Brain microvascular endothelial cell (primary cell): ENCODE results near the gene STXBP3.

Experiments
- DNase-seq: peaks from one replicate; pipeline ENCODE4 v3.0.0-alpha.2; 2020
- H3K27ac ChIP-seq: fragments of 250-450 bp; sonication (Bioruptor Pico); 2 replicates; pipeline ENCODE4 v1.5.1; 2020; ENCODE audit warnings: mild to moderate bottlenecking, moderate library complexity
- H3K27me3 ChIP-seq: fragments of 250-450 bp; sonication (Bioruptor Pico); replicated peaks from 2 replicates; pipeline ENCODE4 v1.5.1; 2020; ENCODE audit warnings: mild to moderate bottlenecking
- H3K36me3 ChIP-seq: fragments of 250-450 bp; sonication (Bioruptor Pico); replicated peaks from 2 replicates; pipeline ENCODE4 v1.5.1; 2020; ENCODE audit warnings: mild to moderate bottlenecking
- H3K4me3 ChIP-seq: 2 replicates; pipeline ENCODE4 v1.5.1; 2011; ENCODE audit warnings: low read depth, mild to moderate bottlenecking, control low read depth, low read length, moderate library complexity
- in situ Hi-C: cut with HindIII; loops from 2 replicates; pipeline ENCODE4 v1.10.0; 2017; ENCODE audit warnings: low sequenced_read_pairs, low pct_ligation_motif_present
- TF ChIP-seq, protein P1 (sequence below): IDR thresholded peaks from 2 replicates; pipeline ENCODE4 v1.5.1; 2011; ENCODE audit warnings: low read depth, mild to moderate bottlenecking, moderate library complexity, low read length, control low read depth, inconsistent platforms; ENCODE audit errors: missing control alignments

STXBP3 gene

DNA sequence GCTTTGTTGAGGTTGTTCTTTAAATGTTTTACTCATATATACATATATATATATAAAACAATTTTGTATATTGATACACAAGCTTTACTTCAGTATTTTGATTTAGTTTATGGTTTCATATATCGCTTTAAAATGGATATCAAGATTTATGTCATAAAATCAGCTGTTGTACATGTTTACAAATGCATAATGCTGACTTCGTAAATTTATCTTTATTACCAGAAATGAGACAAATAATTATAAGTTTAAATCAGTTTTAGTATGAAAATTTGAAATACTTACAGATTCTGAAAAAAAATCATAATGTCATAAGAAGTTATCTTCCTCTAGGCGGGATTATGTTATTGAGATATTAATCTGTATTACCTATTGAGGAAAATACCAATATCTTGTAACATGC lies 6.9 kb downstream of the STXBP3 start:
- no peaks in the 10 kb centered on the region for H3K27me3 ChIP-seq
- no peak for DNase-seq
- TF ChIP-seq, protein P1, sequence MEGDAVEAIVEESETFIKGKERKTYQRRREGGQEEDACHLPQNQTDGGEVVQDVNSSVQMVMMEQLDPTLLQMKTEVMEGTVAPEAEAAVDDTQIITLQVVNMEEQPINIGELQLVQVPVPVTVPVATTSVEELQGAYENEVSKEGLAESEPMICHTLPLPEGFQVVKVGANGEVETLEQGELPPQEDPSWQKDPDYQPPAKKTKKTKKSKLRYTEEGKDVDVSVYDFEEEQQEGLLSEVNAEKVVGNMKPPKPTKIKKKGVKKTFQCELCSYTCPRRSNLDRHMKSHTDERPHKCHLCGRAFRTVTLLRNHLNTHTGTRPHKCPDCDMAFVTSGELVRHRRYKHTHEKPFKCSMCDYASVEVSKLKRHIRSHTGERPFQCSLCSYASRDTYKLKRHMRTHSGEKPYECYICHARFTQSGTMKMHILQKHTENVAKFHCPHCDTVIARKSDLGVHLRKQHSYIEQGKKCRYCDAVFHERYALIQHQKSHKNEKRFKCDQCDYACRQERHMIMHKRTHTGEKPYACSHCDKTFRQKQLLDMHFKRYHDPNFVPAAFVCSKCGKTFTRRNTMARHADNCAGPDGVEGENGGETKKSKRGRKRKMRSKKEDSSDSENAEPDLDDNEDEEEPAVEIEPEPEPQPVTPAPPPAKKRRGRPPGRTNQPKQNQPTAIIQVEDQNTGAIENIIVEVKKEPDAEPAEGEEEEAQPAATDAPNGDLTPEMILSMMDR, result no peak
- peaks cover 16% of the 10 kb centered on the region for H3K36me3 ChIP-seq
- in situ Hi-C loops, result no loop called here
- no peak overlapping the region for H3K27ac ChIP-seq
- H3K4me3 ChIP-seq, result no peak overlapping the region

DNA sequence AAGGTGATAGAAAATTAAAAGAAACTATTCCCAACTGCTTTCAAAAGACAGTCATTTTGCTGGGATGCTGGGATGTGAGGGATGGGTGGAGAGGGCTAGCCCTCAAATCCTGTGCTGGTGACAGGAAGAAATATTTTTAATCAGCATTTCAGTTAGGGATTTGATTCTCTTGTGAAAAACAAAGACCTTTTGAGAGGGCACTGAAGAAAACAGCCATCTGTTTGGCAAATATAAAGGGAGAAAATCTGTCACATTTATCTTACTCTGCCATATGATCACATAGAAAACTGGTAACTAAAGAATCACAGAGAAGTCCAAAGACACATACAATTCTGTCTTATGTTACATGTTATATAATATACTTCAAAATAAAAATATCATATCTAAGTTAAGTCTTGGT lies 12.3 kb downstream of the STXBP3 start:
- peaks cover 27% of the 10 kb centered on the region for H3K36me3 ChIP-seq

DNA sequence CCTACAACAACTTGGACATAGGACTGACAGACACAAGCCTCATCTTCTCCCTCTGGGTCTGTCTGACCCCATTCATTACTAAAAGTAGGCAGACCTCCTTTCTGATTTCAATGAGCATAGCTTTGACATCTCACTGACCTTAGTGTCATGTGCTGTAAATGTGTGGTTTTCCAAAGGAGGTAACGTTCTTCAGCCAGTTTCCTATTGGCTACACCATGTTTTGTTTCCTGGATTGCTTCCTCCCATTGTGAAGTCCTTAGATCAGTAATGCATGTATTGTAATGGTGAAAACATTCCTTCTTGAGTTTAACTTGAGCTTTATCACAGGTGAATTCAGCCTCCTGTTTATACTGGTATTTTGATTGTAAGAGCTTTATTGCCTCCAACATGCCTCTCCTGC lies 20.6 kb downstream of the STXBP3 start:
- Histone ChIP-seq H3K36me3 (peaks cover 35% of the 10 kb centered on the region), H3K27ac (no peak overlapping the region), H3K27me3 (no peaks in the 10 kb centered on the region), H3K4me3 (no peak overlapping the region)
- TF ChIP-seq, protein P1, result no peak
- DNase-seq, result no peak
- in situ Hi-C loops, result no loop called here

More for the DNA sequence above, 12.3 kb downstream of the STXBP3 start:
- TF ChIP-seq, protein P1, result no peak
- H3K27ac ChIP-seq, result no peak overlapping the region
- no peaks in the 10 kb centered on the region for H3K27me3 ChIP-seq
- H3K4me3 ChIP-seq, result no peak overlapping the region
- DNase-seq, result no peak
- in situ Hi-C loops, result no loop called here

DNA sequence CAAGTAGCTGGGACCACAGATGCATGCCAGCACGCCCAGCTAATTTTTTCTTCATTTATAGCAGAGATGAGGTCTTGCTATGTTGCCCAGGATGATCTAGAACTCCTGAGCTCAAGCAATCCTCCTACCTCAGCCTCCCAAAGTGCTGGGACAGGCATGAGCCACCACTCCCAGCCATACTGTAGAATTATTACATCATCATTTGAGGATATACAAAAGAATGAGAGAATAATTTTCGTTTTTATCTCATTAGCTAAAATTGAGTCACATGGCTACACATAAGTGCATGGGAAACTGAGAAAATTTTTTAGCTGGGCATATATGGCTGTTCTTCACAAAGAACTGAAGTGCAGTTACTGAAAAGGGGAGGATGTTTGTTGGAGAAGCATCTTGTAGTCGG lies 21.2 kb downstream of the STXBP3 start:
- in situ Hi-C loops, result no loop called here
- H3K36me3 ChIP-seq, result peaks cover 34% of the 10 kb centered on the region
- TF ChIP-seq, protein P1, result no peak
- no peak overlapping the region for H3K27ac ChIP-seq
- no peak overlapping the region for H3K4me3 ChIP-seq
- no peaks in the 10 kb centered on the region for H3K27me3 ChIP-seq
- DNase-seq, result no peak

DNA sequence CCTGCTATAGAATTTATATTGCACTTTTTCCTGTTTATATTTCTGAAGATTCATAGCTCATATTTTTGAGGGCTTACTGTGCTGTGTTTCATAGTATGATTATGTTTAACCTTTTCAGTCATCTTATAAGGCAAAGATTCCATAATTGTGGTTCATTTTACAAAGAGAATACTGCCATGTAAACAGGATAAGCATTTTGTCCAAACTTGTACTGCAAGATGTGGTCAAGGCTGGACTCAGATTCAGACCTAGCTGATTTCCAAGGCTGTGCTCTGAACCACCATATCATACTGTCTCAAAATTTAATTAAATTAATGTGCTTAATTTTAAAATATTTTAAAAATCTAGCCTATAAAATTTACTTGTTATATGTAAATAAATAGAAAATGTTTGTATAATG lies 31.4 kb downstream of the STXBP3 start:
- Histone ChIP-seq H3K36me3 (peaks cover 24% of the 10 kb centered on the region), H3K27me3 (no peaks in the 10 kb centered on the region), H3K27ac (no peak overlapping the region), H3K4me3 (no peak overlapping the region)
- no peak for DNase-seq
- TF ChIP-seq, protein P1, result no peak
- in situ Hi-C loops, result no loop called here

DNA sequence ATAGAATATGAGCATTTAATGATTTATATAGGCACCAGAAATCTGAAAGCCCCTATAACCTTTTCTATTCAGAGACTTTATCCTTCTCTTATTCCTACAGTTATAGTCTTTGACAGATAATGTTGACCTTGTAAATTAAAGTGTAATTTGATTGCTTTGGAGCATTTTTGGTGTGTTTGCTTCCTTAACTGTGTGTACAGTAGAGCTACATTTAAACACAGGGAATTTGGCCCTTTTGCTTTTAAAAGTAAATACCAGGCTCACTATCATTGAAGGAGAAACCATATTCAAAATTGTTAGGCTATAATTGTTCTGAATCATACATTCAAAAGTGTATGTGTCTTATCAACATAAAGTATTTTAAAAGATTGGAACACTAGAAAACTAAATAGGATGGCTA lies 33.0 kb downstream of the STXBP3 start:
- DNase-seq, result no peak
- Histone ChIP-seq H3K36me3 (peaks cover 28% of the 10 kb centered on the region), H3K27ac (no peak overlapping the region), H3K27me3 (no peaks in the 10 kb centered on the region), H3K4me3 (no peak overlapping the region)
- in situ Hi-C loops, result no loop called here
- TF ChIP-seq, protein P1, result no peak
